Lower leg skin (tissue), 4 donors: ENCODE data around the gene GUCA2A. TPM values are rescaled to one million over a fixed set of nuclear protein-coding genes. Genes with fewer than 3 reads are reported as not detected.
A peak's percentile ranks its signal among the peaks of the same experiment; 100 is the strongest.

ENCODE experiments used
- DNase-seq, 2 donors: peaks; one replicate each; pipeline ENCODE4 v3.0.0-alpha.2; 2019; ENCODE audit warnings: low spot score in 2 of 2
- H3K4me3 ChIP-seq: fragments of 200-600 bp; sonication (generic); 2 replicates; pipeline ENCODE4 v1.5.1; 2017; ENCODE audit warnings: mild to moderate bottlenecking, low read depth; ENCODE audit not compliant: poor library complexity, severe bottlenecking
- CTCF ChIP-seq, 3 donors: fragments of 450-650 bp; IDR thresholded peaks; one replicate each; pipeline ENCODE4 v1.5.1; 2016; ENCODE audit warnings: antibody characterized with exemption in 3 of 3, mild to moderate bottlenecking in 3 of 3, moderate library complexity in 2 of 3
- POLR2A ChIP-seq, 2 donors: fragments of 450-650 bp; IDR thresholded peaks; one replicate each; pipeline ENCODE4 v1.6.1; 2016 to 2017; ENCODE audit warnings: antibody characterized with exemption in 2 of 2, mild to moderate bottlenecking in 1 of 2, moderate library complexity in 1 of 2
- WGBS, 2 donors: methylation state at CpG; one replicate each; pipeline ENCODE4 v1.1.5; 2018; 5-methylcytosine and 5-hydroxymethylcytosine counted together
- intact Hi-C: fragments of 100-400 bp; cut with DNase I; formaldehyde crosslinking; loops from one replicate; pipeline ENCODE4 v1.15.0; 2023; ENCODE audit warnings: low total_unique reads
- total RNA-seq, 4 donors: library from RNA; depleted of rRNA; stranded (reverse); fragments of >200 nt; gene quantifications; one replicate each; pipeline ENCODE4 v1.1.0, GENCODE V29; 2016

The GUCA2A gene
- total RNA-seq, 4 donors from 2014 or later = not detected

- TF ChIP-seq POLR2A (IDR thresholded peaks at IDR 0.05) = no peak
- DNase-seq = peak in 1 of 2 donors; percentile 47
- 34 to 51% methylated on average over 12 of the region's 12 CpGs for WGBS, 2 donors
- H3K4me3 ChIP-seq = no peak overlapping the region
- intact Hi-C loops = loop anchor here (10.0 kb wide), 1 partner anchor 591 kb away; no protein-coding TSS in a partner anchor
Observed at GRCh38 chr1:42165511-42166210, 1.1 kb upstream of the GUCA2A start.

- intact Hi-C loops = loop anchor here (10.0 kb wide), 1 partner anchor 589 kb away; no protein-coding TSS in a partner anchor
- TF ChIP-seq POLR2A (IDR thresholded peaks at IDR 0.05) (no peak), CTCF (IDR thresholded peaks at IDR 0.05) (no peak)
- WGBS, 2 donors = 69 to 80% methylated on average over 11 to 16 of the region's 16 CpGs
- DNase-seq = no peak
- H3K4me3 ChIP-seq = no peak overlapping the region
Observed at GRCh38 chr1:42163536-42164503, 725 bp downstream of the GUCA2A start.

GRCh38 chr1:42163114-42163513 lies 1.4 kb downstream of the GUCA2A start:
- no peak for DNase-seq
- TF ChIP-seq CTCF (IDR thresholded peaks at IDR 0.05) = no peak
- TF ChIP-seq POLR2A (IDR thresholded peaks at IDR 0.05) = no peak
- 87 to 89% methylated on average over 2 of the region's 2 CpGs for WGBS, 2 donors
- intact Hi-C loops = loop anchor here (10.0 kb wide), 1 partner anchor 588 kb away; no protein-coding TSS in a partner anchor
- H3K4me3 ChIP-seq = no peak overlapping the region

GRCh38 chr1:42162181-42162580 lies 2.4 kb downstream of the GUCA2A start:
- WGBS, 2 donors = 81 to 88% methylated on average over 5 of the region's 5 CpGs

GRCh38 chr1:42158189-42158588 lies 6.4 kb downstream of the GUCA2A start:
- no peak for DNase-seq
- WGBS, 2 donors = 56 to 67% methylated on average over 2 of the region's 2 CpGs
- no peak overlapping the region for H3K4me3 ChIP-seq
- intact Hi-C loops = no loop called here
- TF ChIP-seq CTCF (IDR thresholded peaks at IDR 0.05) (no peak), POLR2A (IDR thresholded peaks at IDR 0.05) (no peak)

More at GRCh38 chr1:42162181-42162580, 2.4 kb downstream of the GUCA2A start:
- intact Hi-C loops = loop anchor here (10.0 kb wide), 1 partner anchor 587 kb away; no protein-coding TSS in a partner anchor
- no peak for DNase-seq
- TF ChIP-seq CTCF (IDR thresholded peaks at IDR 0.05) (no peak), POLR2A (IDR thresholded peaks at IDR 0.05) (no peak)
- H3K4me3 ChIP-seq = no peak overlapping the region

- WGBS, 2 donors = 72% methylated on average over 7 of the region's 7 CpGs
- intact Hi-C loops = no loop called here
- H3K4me3 ChIP-seq = no peak overlapping the region
- DNase-seq = no peak
- TF ChIP-seq CTCF (IDR thresholded peaks at IDR 0.05) (no peak), POLR2A (IDR thresholded peaks at IDR 0.05) (no peak)
Observed at GRCh38 chr1:42157667-42158066, 6.9 kb downstream of the GUCA2A start.
